ENCODE results near the gene IPCEF1.
"Not testable (repeated sequence)": the region's sequence is repeated elsewhere in the genome, so short reads cannot be mapped to it uniquely, and the experiment has no call there.

Gene IPCEF1

DNA sequence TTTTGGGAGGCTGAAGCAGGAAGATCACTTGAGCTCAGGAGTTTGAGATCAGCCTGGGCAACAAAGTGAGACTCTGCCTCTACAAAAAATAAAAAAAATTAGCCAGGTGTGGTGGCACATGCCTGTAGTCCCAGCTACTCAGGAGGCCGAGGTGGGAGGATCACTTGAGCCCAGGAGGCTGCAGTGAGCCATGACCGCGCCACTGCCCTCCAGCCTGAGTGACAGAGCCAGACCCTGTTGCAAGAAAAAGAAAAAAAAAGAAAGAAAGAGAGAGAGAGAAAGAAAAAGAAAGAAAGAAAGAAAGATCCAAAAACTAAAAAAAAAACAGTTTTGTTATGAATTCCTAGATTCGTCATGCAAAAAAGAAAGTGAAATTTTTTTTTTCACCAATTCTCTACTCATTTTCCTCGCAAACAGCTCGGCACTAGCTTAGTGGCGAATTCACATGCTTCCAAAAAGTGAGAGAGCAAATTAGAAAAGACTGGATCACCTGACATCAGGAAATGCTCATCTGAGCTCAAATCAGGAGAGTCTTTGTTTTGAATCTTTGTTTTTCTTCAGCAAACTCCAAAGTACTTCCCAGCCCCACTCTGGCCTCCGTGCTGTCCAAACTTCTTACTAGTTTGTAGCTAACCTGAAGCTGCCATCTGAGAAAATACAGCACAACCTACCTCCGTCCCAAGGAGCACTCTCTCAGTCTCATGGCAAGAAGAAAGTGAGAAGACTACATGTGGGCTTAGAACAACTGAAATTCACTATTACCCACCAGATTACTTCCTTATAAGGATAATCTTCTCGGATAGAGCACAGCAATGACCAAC lies 27.0 kb downstream of the IPCEF1 start:
- DNase-seq: no peak

DNA sequence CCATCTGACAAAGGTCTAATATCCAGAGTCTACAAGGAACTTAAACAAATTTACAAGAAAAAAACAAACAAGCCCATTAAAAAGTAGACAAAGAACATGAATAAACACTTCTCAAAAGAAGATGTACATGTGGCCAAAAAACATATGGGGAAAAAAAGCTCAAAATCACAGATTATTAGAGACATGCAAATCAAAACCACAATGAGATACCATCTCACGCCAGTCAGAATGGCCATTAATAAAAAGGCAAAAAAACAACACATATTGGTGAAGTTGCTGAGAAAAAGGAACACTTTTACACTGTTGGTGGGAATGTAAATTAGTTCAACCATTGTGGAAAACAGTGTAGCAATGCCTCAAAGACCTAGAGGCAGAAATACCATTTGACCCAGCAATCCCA lies 29.3 kb downstream of the IPCEF1 start:
- not testable (repeated sequence) for DNase-seq

DNA sequence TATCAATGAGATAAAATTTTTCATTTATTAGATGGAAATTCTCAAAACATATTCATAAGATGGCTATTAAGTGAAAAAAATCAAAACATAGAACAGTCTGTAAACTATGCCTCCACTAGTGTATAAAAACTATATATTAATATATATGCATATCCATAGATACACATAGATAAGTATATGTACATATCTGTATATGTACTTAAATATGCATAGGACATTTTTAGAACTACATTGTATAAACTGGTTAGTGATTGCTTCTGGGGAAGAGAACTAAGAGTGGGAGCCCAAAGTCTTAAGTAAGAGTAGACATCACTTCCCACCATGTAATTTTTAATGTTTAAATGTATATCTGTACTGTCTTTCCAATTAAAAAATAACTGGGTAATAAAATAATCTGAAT lies 31.5 kb downstream of the IPCEF1 start:
- DNase-seq: no peak

DNA sequence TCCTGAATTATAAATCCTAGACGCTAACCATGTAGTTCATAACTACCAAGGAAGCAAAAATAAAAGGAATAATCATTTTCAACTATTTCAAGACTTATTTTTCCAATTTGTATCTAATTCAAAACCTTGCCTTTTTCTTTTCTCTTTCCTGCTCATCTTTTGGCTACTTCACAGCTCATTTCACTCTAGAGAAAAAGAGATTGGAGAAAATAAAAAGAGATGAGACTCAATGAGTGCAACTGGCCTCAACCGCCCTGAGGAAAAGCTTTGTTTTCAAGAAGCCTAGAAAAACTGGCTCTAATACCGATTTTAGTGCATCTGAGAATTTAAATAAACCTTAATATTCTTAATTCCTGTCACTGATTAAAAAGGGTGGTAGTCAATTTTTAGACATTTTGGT lies 36.4 kb downstream of the IPCEF1 start:
- no peak for DNase-seq

DNA sequence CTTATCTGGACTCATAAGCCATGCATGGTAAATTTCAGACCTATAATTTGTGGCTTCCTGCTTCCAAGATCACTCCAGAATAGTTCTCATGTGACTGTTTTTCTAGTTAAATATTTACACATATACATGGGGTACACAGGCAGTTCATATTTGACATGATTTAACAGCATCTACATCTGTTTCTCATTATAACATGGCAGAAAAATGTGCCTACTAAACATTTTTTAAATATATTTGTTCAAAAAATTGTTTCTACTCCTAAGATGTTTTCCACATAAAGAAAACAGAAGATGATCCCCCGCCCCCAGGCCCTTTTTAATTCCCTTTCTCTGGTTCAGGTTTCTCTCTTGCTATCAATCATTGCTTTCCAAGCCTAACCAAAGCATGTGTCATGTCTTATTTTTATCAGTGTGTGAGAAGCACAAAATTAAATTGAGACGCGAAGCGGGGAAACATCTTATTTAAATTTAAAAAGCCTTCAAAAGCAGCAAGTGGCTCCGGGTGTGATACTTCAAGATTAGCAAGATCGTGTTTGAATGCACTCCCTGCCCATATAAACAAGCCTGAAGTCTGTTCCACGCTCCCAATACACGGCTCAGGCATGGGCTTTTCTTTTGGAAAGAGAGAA lies 37.3 kb downstream of the IPCEF1 start:
- DNase-seq: no peak

DNA sequence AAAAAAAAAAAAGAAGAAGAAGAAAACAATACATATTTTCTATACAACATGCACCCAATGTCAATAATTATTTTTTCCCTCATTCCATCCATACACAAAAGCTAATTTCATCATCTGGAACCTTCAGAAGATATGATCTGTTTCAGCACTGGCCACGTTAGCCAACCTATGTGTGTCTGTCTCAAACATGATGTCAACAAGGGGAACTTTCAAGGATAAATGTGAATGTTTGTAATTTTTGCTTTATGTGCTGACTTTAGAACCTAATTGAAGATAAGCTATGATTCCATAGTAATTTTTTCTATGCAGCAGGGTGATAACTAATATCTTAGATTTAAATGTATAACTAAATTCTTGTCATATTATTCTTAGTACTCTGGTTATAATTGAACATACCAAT lies 37.9 kb downstream of the IPCEF1 start:
- DNase-seq: no peak

DNA sequence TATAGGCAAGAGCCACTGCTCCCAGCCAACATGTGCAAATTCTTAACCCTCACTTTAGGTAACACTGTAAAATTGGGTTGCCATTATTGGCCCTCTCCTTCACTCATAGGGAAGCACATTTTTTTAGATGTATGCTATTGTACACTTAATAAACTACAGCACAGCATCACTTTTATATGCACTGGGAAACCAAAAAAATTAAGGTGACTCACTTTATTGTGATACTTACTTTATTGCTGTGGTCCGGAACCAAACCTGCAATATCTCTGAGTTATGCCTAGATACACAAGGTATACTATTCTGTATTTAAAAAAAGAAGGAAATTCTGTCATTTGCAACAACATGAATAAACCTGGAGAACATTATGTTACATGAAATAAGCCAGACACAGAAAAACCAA lies 40.5 kb downstream of the IPCEF1 start:
- no peak for DNase-seq

DNA sequence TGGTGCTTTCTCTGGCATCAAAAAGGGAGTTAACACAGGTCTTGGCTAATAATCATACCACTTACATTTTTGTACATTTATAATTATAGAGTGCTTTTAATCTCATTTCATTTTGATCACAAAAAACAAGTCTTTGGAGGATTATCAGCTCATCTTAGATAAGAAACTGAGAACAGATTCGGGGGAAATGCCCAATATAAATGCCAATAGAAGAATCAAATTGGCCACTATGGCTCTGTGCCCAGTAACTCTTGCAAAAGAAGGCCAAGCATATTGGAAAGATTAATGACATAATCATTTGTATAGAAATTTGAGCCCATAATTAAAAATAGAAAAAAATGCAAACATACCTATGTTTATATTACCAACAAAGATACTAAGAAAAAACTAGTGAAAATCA lies 42.5 kb downstream of the IPCEF1 start:
- DNase-seq: no peak

DNA sequence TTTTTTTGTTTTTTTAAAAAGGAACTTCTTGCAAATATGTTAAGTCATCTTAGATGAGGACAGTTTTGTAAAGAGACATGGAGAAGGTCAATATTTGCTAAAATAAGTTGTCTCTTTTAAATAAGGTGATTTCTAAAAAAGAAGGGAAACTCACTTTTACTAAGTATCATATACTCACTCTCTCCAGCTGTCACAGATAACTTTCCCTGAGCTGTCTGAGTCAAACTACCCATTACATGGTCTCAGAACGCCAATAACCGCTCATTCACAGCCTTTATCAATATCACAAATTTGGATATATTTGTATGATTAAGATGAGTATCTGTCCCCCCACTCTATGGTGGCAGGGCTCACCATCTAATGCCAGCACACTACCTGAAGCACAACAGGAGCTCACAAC lies 47.6 kb downstream of the IPCEF1 start:
- DNase-seq: no peak

DNA sequence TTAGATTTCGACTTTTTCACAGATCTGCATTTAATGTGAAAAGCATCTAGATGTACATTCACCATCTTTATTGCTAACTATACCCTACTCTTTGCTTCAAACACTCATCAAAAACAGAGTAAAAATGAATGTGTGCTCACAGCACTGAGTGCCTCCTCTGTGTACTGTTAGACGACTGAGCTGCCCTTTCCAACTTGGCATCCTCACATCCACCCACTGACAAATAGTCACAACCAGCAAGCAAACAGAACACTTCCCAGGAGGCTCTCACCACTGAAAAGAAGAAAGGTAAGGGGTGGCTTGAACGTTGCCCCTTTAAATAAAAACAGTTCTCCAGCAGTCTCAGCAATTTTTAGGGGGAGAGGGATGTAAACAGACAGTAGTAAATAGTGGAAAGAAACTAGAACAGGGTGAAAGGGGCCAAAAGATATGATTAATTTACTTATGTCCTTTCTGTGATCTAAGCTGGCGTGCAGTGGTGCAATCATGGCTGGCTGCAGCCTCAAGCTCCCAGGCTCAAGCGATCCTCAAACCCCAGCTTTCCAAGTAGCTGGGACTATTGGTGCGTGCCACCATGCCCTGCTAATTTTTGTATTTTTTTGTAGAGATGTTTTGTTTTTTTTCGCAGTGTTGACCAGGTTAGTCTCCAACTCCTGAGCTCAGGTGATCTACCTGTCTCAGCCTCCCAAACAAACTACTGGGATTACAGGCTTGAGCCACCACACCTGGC lies 48.7 kb downstream of the IPCEF1 start:
- DNase-seq: no peak

DNA sequence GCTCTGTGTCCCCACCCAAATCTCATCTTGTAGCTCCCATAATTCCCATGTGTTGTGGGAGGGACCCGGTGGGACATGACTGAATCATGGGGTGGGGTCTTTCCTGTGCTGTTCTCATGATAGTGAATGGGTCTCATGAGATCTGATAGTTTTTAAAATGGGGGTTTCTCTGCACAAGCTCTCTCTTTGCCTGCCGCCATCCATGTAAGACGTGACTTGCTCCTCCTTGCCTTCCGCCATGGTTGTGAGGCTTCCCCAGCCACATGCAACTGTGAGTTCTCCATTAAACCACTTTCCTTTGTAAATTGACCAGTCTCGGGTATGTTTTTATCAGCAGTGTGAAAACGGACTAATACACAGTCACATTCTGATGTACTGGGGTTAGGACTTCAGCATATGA lies 49.5 kb downstream of the IPCEF1 start:
- not testable (repeated sequence) for DNase-seq

DNA sequence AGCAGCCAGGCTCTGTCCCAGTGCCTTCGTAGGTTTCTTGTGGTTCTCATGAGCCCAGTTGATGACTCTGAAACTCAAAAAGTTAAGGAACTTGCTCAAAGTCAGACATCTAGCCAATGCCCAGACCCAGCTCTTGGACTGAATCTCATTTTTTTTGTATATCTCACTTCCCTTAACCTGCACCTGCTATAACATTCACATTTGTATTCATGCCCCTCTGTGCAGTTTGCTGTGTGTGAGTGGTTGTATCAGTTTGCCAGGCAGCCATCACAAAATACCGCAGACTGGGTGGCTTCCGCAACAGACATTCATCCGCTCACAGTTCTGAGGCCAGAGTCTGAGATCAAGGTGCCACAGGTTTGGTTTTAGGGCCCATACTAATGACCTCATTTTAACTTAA lies 49.9 kb downstream of the IPCEF1 start:
- no peak for DNase-seq

DNA sequence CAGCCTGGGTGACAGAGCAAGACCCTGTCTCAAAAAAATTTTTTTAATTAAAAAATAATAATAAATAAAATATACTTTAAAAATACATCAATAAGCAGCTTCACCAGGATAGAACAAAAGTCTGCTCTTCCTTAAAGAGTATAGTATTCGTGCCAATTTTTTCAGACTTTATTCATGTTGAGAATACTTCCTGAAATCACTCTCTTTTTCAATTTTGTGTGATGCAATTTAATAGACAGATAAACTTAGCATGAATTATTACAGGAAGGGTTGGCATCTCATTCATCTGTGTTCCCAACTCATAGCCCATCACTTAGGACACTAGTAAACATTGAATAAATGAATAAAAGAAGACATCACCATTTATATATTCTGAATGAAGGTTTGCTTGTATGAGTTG lies 52.4 kb downstream of the IPCEF1 start:
- no peak for DNase-seq

DNA sequence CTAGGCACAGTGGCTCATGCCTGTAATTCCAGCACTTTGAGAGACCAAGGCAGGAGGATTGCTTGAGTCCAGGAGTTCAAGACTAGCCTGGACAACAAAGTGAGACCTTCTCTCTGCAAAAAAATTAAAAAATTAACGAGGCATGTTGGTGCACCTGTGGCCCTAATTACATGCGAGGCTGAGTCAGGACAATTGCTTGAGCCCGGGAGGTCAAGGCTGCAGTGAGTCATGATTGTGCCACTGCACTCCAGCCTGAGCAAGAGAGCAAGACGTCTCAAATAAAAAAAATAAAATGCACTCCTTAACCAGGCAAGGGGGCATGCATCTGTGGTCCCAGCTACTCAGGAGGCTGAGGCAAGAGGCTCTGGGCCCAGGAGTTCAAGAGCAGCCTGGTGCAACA lies 53.0 kb downstream of the IPCEF1 start:
- DNase-seq: not testable (repeated sequence)

DNA sequence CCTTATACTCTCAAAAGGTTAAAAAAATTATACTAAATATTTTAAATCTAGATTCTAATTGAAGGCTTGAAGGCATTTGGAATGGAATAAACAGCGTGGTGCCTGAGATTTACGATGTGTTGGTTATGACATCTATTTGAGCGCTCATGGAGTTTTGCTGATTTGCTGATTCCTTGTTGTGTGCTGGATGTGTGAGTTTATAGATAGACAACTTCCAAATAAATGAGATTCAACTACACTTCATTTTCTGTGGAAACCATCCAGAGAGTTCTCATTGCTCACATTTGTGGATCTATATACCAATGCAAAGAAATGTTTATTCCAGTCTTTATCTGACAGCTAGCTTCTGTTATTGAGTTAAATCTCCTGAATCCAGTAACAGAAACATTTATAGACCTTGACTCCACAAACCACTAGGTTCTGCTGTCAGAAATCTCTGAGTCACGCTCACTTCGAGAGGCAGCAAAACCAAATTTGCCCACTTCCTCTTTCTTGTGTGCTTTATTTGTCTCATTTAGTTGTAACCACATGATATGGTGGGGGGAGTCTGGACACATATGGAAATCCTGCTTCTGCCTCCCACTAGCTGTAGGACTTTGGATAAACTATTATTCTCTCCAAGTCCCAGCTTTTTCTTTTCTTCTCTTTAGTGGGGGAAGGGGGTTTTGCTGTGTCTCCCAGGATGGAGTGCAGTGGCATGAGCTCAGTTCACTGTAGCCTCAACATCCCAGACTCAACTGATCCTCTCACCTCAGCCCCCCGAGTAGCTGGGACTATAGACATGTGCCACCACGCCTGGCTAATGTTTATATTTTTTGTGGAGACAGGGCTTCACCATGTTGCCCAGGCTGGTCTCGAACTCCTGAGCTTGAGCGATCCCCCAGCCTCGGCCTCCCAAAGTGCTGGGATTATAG lies 54.5 kb downstream of the IPCEF1 start:
- DNase-seq: no peak

DNA sequence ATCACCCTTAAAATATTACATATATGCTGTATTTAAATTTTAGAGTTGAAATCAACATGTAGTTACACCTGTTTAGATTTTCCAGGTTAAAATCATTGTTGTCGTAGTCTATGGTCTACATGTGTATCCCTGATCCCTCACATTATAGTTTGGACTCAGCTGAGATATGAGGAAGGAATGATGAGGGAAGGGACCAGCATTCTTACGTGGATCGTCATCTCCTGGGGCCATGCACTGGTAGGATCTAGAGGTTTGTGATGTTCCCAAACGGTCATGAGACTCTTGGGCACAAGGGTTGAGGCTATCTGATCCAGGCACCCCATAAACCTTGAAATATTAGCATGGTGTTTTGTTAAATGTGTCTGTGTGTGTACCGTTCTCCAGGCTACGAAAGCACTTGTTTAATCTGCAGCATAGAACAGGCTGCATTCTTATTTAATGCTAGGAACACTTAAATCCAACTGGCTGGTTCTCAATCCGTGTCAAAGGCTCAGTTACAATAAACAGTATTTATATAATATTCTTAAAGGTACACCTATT lies 55.4 kb downstream of the IPCEF1 start:
- no peak for DNase-seq

DNA sequence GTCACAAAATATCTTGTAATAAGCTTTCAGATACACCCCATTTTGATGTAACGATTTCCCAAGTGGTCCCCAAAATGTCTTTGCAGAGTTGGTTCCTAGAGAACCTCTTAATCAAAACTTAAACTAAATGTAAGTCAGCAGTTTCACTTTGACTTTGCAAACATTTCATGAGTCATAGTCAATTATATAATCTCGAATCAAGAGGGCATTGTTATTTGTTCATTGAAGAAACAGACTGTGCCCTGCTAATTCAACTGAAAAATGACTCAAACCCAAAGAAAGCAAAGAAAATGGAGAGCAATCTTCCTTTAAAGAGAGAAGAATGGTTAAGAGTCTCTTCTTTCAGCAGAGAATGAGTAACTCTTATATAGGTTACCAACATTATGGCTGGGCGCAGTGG lies 58.3 kb downstream of the IPCEF1 start:
- no peak for DNase-seq

DNA sequence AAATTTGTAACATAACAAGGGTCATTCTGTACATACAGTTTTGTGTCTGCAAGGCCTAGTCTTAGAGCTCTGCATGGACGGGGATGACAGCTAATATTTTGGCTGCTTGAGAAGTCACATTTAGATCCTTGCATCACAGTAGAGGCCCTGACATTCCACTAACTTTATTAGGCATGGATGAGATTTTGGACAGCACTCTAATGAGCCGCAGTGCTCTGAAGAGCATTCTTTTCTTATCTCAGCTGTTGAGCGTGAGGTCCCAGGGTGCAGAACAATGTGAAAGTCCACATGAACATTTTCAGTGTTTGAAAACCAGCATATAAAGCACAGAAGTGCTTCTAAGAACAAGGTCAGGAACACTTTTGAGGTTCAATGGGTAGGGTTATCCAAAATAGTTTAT lies 58.9 kb downstream of the IPCEF1 start:
- no peak for DNase-seq

DNA sequence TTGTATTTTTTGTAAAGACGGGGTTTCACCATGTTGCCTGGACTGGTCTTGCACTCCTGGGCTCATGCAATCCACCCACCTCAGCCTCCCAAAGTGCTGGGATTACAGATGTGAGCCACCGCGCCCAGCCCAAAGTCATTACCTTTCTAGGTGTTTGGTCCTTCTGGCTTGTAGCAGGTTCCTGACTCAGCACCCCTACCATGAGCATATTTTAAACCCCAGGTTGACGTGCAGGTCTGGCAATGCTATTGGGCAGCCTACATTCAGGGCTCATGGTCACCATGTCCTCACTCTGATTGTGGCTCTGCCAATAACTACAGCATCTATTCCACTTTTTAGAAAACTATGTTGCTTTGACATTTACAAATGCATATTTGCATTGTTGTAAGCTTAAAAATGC lies 59.4 kb downstream of the IPCEF1 start:
- no peak for DNase-seq

DNA sequence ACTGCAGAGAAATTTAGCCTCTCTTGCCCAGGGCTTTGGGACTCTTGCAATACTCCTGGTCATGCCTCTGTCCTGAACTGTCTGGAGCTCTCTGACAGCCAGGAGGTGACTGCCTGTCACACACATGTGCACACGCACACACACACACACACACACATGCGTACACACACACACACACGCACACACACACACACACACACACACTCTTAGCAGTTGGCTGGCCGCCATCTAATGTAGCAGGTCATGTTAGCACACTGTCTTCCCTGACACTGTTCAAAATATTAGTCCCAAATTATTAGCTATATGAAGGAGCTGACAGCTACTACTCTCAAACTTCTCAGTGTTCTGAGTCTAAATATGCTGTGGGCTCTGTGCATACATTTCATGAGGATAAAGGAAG lies 60.9 kb downstream of the IPCEF1 start:
- DNase-seq: no peak

DNA sequence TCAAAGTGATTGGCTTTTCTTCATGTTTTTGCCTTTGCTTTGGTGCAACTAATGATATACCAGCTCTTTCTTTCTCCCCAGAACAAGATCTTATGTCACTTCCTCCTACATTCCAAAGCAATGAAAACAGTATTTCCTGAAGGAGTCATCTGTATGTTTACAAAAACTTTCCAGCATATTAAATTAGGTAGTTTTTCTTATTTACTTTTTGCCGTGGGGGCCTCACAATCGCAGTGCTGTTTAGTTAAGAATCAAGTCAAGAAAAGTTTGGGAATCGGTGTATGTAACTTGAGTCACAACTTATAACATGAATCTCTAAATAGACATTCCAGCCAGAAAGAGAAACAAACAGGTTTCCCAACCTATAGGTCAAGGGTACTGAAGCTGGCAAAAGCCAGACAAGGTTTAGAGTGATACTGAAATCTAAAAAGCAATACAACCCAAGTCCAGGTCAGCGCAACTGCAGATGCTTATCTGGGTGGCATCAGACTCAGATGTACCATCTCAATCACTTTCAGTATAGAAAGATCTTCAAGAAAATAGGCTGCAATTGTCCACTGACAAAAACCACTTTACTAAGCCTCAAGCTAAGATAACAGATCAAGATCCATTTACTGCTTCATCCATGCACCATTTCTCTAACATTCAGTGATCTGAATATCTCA lies 63.6 kb downstream of the IPCEF1 start:
- DNase-seq: no peak

DNA sequence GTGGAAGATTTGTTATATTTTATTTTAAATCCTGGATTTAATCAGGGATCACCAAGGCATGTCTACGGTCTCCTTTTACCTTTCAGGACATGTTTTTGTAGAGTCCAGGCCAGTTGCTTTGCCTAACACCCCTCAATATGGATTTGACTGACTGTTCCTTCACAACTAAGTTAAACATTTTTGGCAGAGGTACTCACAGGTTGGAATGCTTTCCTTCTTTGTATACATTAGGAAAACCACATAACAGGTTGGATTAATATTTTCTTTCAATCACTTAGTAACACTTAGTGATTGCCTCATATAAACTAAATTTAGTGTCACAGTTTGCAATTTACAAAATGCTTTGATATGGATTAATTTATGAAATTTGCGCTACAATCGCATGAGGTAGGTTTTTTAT lies 64.5 kb downstream of the IPCEF1 start:
- DNase-seq: no peak

All from NCI-H187 treated with DMSO at 0.1 percent for 48 hours (cell line).